KMS-11 (cell line): ENCODE results near the gene SETDB2.
A peak's percentile ranks its signal among the peaks of the same experiment; 100 is the strongest.

ENCODE experiments used
- H2AFZ ChIP-seq: fragments of 200-600 bp; sonication (generic); 2 replicates; pipeline ENCODE4 v1.6.1; 2016; ENCODE audit warnings: antibody characterized with exemption, mixed run types, low read depth
- H3K27ac ChIP-seq: fragments of 200-600 bp; sonication (generic); 2 replicates; pipeline ENCODE4 v1.6.1; 2016; ENCODE audit warnings: mild to moderate bottlenecking, mixed run types
- H3K27me3 ChIP-seq: fragments of 200-600 bp; sonication (generic); 2 replicates; pipeline ENCODE4 v1.6.1; 2017; ENCODE audit warnings: mild to moderate bottlenecking, low read depth, mixed run types, moderate library complexity; ENCODE audit not compliant: insufficient read depth
- H3K36me3 ChIP-seq: fragments of 200-600 bp; sonication (generic); 2 replicates; pipeline ENCODE4 v1.6.1; 2017; ENCODE audit warnings: mild to moderate bottlenecking, mixed run types; ENCODE audit not compliant: insufficient read depth
- H3K4me1 ChIP-seq: fragments of 200-600 bp; sonication (generic); 2 replicates; pipeline ENCODE4 v1.6.1; 2016; ENCODE audit warnings: mild to moderate bottlenecking, low read depth, mixed run types; ENCODE audit not compliant: poor library complexity, severe bottlenecking
- H3K4me2 ChIP-seq: fragments of 200-600 bp; sonication (generic); 2 replicates; pipeline ENCODE4 v1.7.0; 2016; ENCODE audit warnings: mild to moderate bottlenecking, mixed run types
- H3K4me3 ChIP-seq: fragments of 200-600 bp; sonication (generic); IDR thresholded peaks from 2 replicates; pipeline ENCODE4 v1.6.1; 2017; ENCODE audit warnings: low read depth, low read length, mixed read lengths; ENCODE audit not compliant: insufficient read depth
- H3K79me2 ChIP-seq: fragments of 200-600 bp; sonication (generic); 2 replicates; pipeline ENCODE4 v1.6.1; 2016; ENCODE audit warnings: low read depth, mixed run types; ENCODE audit not compliant: insufficient read depth
- H3K9ac ChIP-seq: fragments of 200-600 bp; sonication (generic); 2 replicates; pipeline ENCODE4 v1.6.1; 2016; ENCODE audit warnings: mild to moderate bottlenecking, mixed run types
- H4K20me1 ChIP-seq: fragments of 200-600 bp; sonication (generic); 2 replicates; pipeline ENCODE4 v1.6.1; 2016; ENCODE audit warnings: mild to moderate bottlenecking, mixed run types; ENCODE audit not compliant: insufficient read depth
- CTCF ChIP-seq: fragments of 200-600 bp; sonication (generic); conservative IDR thresholded peaks from 2 replicates; pipeline ENCODE4 v1.6.1; 2017; ENCODE audit warnings: low read depth, mild to moderate bottlenecking, antibody characterized with exemption, low read length, moderate library complexity, mixed read lengths

SETDB2 gene

DNA sequence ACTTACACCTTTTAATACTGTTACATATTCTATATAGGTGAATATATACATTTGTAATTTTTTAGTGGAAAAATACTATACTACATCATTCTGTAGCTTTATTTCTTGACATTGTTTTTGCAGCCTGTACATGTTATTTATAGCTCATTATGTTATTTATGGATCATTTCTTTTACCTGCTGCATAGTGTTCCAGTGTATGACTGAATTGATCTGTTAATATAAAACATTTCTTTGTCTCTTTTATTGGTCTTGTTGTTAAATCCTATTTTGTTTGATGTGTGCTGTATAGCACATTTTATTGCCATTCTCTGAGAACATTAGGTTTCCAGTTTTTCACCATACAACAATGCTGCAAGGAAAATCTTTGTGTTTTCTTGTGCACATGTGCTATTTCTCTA, 2.4 kb downstream of the SETDB2 start:
- peaks cover 36% of the 10 kb centered on the region for H3K4me1 ChIP-seq
- TF ChIP-seq CTCF, result no peak
- no peaks in the 10 kb centered on the region for H4K20me1 ChIP-seq
- H3K4me3 ChIP-seq, result no peak overlapping the region
- H3K27me3 ChIP-seq, result no peaks in the 10 kb centered on the region
- H3K36me3 ChIP-seq, result no peaks in the 10 kb centered on the region
- peaks cover 20% of the 10 kb centered on the region; the same call in 1 of the 2 replicates for H3K79me2 ChIP-seq
- H3K27ac ChIP-seq, result peak overlapping the region; percentile 86
- H3K4me2 ChIP-seq, result peak overlapping the region; percentile 29
- H2AFZ ChIP-seq, result no peak overlapping the region; the same call in 1 of the 2 replicates
- H3K9ac ChIP-seq, result peak overlapping the region; percentile 74; the same call in 1 of the 2 replicates

DNA sequence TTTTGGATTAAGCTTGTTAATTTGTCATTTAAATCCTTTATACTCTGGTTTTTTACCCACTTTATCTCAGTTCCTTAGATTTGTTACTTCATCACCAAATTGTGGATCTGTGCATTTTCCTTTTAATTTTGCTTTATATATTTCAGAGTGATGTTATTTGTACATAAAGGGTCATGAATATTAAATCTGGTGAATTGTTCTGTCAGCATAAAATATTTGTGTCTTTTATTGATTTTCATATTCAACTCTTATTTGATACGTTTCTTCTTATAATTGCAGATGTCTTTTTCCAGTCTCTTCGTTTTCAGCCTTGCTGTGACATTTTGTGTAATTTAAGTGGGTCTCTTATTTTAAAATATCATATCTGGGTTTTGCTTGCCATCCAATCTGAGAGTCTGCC, 4.7 kb downstream of the SETDB2 start:
- H3K79me2 ChIP-seq, result peaks cover 20% of the 10 kb centered on the region; the same call in 1 of the 2 replicates
- no peak overlapping the region for H3K4me2 ChIP-seq

DNA sequence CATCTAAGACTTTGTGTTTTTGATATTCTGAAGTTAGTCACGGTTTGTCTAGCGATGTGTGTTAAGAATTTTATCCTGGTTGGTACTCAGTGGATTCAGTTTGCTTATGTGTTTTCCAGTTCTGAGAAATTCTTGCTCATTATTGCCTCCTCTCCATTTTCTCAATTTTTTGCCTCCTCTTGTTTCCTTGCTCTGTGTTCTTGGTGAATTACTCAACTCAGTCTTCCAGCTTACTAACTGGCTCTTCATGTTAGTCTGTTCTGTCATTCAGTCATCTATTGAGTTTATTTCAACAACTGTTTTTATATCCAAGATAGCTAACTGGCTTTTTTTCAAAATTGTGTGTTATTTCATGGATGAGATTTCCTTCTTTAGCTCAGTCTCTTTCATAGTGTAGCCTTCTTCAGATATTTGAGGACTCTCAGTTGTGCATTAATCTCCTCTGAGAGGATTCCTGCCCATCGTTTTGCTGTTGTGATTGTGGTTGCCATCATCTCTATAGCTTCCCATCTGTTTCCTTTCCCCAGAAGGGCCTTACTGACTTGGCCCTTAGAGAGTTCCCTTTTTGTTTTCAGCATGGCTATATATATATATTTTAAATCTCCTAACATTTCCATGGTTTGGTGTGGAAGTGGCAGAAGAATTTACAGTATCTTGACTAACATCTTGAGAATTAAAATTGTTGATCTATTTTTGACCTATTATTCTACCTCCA, 6.2 kb downstream of the SETDB2 start:
- no peaks in the 10 kb centered on the region for H4K20me1 ChIP-seq
- H3K9ac ChIP-seq, result no peak overlapping the region
- H3K79me2 ChIP-seq, result peaks cover 20% of the 10 kb centered on the region; the same call in 1 of the 2 replicates
- no peak overlapping the region for H3K27ac ChIP-seq
- TF ChIP-seq CTCF, result no peak
- H3K4me1 ChIP-seq, result peaks cover 66% of the 10 kb centered on the region
- no peaks in the 10 kb centered on the region for H3K27me3 ChIP-seq
- no peak overlapping the region for H2AFZ ChIP-seq
- H3K4me3 ChIP-seq, result no peak overlapping the region
- H3K36me3 ChIP-seq, result no peaks in the 10 kb centered on the region
- no peak overlapping the region for H3K4me2 ChIP-seq

More for the DNA sequence above, 4.7 kb downstream of the SETDB2 start:
- Histone ChIP-seq H3K4me3 (no peak overlapping the region), H3K9ac (no peak overlapping the region), H3K27ac (no peak overlapping the region), H3K36me3 (no peaks in the 10 kb centered on the region), H3K4me1 (peaks cover 51% of the 10 kb centered on the region), H3K27me3 (no peaks in the 10 kb centered on the region), H2AFZ (no peak overlapping the region), H4K20me1 (no peaks in the 10 kb centered on the region)
- TF ChIP-seq CTCF, result no peak

DNA sequence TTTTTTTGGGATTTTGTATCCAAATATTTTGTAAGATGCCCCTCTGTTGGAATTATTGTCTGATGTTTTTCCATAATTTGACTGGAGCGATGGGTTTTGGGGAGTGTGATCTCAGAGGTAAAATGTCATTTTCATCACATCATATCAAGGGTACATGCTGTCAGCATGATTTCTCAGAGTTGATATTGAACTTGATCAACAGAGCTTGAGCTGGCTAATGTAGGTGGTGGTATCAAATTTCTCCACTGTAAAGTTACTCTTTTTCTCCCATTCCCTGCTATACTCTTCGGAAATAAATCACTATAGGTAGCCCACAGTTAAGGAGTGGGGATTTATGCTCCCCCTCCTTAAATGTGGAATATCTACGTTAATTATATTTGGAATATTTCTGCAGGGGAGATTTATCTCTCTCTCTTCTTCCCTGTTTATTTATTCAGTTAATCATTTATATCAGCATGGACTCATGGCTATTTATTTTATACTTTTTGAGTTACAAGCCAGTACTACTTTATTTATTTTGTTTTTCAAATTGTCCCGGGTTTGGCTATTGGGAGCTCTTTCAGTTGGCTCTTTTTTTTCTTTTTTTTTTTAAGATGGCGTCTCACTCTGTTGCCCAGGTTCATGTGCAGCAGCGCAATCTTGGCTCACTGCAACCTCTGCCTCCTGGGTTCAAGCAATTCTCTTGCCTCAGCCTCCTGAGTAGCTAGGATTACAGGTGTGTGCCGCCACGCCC, 8.8 kb downstream of the SETDB2 start:
- Histone ChIP-seq H3K27me3 (no peaks in the 10 kb centered on the region), H3K36me3 (no peaks in the 10 kb centered on the region), H3K4me1 (peaks cover 71% of the 10 kb centered on the region), H3K79me2 (peaks cover 9% of the 10 kb centered on the region; the same call in 1 of the 2 replicates), H3K4me2 (no peak overlapping the region), H3K4me3 (no peak overlapping the region), H3K27ac (no peak overlapping the region), H2AFZ (no peak overlapping the region), H3K9ac (no peak overlapping the region), H4K20me1 (no peaks in the 10 kb centered on the region)
- TF ChIP-seq CTCF, result no peak
